NCI-H187 (cell line): ENCODE data around the gene FRYL.
"Not testable (repeated sequence)": the region's sequence is repeated elsewhere in the genome, so short reads cannot be mapped to it uniquely, and the experiment has no call there.

Source experiments
- DNase-seq, 2 experiments: peaks; one replicate each; lab custom pipeline; 2025; lab: John Stamatoyannopoulos, UW

Gene FRYL

DNA sequence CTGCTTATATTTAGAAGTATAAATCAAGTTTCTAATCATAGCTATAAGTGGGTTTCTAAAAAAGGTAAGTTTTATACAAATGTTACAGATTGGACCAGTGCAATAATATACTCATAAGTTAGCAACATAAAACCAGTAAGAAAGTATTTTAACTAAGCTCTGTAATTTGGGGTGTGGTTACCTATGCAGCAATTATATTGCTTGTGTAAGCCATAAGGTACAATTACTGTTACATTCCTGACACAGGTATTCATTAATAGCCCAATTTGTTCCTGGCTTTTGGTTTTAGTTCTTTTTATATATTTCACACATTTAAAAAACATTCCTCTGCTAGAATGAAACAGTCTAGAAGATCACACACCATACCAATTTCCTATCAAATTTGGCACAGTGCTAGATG lies 115.1 kb downstream of the FRYL start:
- DNase-seq: no peak

DNA sequence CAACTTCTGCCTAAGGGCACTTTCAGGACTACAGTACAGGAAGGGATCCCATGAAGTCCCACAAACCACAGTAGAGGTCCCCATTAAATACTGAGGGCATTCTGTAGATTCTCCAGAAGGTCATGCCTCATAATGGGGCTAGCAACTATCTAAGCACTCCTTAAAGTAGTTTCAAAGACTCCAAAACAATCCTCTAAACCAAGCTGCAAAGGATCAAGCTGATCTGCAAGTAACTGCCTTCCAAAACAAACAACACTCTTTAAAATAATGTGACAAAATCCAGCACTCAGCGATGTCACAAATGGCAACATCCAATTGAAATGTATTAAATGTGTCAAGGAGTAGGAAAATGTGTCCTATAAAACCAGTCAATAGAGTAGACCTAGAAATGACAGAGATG lies 118.7 kb downstream of the FRYL start:
- DNase-seq: no peak

DNA sequence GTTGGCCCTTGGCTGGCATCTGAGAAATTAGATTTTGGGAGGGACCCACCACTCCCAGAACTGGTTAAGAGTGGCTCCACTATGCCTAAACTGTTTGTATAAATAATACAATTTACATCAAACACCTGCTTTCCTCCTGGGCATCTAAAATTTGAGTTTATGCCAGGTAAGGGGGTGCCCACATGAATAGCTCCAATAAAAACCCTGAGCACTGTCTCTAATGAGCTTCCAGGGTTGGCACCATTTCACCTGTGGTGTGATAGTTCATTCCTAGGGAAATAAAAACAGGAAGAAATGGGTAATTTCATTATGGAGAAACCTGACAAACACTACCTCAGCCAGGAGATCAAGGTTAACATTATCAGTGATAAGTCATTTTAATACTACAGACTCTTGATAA lies 119.7 kb downstream of the FRYL start:
- DNase-seq: no peak

DNA sequence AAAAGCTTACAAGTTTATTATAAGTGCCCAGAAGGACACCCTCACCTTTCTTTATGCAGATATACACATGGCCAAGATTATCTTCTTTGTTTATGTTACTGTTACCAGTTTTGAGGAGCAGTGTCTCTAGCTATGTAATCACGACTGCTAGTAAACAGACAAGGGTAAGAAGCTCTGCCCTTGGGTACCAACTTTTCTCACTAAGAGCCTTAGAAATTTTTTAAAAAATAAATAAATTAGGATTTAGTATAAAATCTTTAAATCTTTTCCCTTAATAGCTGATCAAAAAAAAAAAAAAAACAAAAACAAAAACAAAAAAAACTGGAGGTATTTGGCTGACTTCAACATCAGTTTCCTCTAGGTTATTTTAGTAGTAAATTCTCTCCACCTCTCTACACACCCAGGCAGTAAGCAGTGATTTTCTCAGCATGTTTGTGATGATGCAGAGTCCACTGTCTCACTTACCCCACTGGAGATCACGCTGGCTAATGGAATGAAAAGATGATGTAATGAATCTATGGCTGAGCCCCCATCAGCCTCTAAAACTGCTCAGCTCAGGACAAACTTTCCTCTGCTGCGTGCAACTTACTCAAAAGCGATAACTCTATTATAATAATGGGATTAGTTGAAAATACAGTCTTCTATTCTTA lies 125.9 kb downstream of the FRYL start:
- no peak for DNase-seq

DNA sequence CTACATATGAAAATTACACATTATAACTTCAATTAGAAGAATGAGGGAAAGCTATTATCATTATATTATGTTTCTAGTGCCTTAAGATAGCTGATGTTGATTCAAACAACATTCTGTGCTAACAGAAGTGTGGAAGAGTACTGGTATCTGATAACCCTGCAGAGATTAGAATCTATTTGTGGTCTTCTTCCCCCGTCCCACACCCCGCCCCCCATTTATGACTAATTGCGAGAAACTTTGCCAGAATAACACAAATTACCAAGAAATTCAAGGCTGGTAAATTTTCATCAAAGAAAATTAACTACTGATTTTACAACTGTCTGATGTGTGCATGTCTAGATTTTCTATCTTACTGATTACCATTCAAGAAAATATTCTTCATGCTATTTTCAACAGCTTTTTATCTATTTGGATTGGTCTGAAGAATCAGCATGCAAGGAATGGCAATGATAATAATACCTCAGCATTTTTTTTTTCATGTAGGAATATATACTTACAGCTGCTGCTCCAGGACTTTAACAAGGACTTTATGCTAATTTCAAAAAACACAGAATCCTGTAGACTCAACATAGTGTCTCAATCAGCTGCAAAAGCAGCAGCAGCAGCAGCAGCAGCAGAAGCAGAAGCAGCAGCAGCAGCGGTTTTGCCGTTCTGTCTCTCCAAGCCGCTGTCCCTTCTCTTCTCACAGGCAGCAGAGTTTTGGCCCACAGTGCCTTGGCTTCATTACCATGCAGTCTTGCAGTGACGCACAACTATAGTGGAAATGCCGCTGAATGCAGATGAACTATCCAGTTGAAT lies 126.7 kb downstream of the FRYL start:
- no peak for DNase-seq

DNA sequence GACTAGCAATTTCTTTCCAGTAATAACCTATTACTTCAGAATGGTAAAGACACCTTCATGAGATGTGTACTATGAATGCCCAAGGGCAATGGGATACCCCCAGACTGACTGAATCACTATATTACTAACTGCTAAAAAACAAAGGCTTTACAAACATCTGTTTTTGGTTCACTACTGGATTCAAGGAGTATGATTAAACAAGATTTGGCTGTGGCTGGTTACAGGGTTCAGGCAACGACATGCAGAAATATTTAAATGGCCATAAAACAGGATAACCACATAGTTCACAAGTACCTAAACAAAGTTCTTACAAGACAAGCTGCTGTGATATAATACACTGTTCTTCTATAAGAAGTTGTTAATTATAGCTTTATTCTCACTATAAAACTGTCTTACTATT lies 128.2 kb downstream of the FRYL start:
- no peak for DNase-seq

DNA sequence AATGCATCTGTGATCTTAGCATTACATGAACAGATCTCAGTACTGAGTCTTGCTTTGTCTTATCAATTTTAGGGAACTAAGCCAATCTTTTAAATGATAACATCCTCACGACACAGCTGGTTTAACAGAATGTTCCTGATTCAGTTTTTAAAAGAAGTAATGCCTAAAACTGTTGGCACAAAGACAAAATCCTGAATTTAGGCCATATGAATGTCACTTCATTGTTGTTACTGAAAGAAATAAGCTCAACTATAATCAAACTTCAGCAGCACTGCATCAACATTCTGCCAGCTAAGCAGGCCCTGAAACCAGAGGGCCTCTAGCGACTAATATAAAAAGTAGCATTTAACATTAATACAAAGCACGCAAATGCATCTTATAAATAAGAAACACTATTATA lies 130.6 kb downstream of the FRYL start:
- no peak for DNase-seq

DNA sequence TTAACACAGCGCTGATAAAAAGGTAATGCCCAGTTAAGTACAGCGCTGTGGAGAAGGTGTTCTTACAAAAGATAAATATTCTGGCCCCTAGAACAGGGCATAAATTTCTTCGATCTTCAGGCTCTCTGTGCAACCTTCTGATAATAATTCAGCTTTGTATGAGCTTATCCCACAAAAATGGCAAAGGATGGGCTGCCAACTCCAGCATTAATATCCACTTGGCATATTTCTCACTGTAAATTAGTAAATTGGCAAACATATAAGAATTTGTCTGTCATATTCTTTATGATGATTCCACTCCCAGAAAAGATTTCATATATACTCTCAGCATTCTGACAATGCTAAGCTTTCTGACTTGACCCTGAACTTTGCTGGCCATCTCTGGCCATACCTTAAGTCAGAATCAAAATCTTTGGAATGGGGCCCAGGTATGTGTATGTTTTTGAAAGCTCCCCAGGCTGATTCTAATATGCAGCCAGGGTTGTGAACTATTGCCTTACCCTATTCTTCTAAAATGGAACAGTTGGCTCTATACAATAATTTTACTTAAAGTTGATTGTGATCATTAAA lies 134.8 kb downstream of the FRYL start:
- DNase-seq: no peak

DNA sequence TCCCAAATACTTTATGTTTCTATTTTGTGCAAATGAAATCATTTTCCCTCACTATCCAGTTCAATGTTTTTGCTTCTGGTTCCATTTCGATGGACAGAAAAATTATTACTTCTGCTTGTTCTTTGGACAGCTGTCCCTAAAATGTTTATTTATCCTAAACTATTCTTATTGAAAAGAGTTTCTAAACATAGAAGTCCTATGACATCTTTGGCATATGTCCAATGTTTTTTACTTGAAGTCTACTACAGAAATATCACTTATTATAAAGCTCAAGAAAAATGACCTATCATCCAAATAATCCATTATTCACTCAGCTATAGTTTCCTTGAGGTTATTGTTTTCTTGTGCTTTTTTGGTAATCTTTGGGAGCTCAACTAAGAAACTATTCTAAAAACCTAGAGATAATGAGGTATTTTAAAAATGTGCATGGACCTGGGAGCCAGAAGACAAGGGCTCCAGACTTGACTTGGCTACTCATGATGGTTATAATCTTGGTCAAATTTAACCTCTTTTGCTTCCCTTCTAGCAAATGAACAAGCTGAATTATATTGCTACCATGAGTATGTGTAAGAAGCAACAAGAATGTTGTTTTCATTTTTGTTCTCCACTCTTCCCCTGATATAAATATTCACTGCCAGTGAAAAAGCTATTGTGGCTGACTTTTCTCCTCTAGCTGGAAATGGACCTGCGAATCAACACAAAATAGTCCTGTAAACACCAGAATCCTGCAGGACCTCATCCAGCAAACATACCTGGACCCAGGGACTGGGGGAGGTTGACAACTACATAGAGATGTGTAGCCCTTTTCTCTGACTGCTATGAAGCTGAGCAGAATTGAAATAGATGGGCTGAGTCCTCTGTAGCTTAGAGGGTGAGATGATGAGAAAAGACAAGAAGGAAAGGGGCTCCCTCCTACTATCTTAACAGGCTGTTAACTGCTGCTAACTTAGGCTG lies 137.4 kb downstream of the FRYL start:
- DNase-seq: no peak

DNA sequence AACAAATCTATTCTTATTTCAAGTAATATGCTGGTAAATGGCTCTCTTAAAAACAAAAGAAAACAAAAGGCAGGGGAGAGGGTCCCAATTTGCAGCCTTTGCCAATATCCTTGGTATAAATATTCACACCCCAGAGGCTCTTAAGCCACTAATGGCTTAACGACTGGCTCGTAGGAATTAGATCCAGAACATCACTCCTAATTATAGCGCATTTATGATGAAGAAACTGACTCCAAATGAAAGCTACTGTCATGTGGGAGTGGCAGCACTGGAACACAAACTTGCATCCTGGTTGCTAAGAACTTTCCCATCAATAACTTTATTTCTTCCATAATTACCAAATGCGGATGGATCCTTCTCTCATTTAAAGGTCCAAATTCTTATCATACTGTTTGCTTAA lies 138.7 kb downstream of the FRYL start:
- DNase-seq: no peak

DNA sequence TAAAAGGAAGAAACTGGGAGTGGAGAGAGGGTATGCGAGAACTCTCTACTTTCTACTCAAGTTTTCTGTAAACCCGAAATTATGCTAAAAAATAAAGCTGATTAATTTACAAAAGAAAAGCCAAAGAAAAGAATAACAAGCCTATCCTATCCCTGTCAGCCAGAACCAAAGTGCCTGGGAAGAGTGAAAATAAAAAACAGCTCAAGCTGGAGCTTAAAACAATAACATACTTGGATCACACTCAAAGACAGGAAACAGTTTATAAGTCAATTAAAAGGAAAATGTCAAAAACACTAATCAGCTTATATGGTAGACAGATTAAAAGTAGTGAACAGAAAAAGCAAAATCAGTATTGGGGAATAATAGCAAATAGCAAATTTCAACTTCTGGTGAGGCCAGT lies 139.4 kb downstream of the FRYL start:
- DNase-seq: no peak

DNA sequence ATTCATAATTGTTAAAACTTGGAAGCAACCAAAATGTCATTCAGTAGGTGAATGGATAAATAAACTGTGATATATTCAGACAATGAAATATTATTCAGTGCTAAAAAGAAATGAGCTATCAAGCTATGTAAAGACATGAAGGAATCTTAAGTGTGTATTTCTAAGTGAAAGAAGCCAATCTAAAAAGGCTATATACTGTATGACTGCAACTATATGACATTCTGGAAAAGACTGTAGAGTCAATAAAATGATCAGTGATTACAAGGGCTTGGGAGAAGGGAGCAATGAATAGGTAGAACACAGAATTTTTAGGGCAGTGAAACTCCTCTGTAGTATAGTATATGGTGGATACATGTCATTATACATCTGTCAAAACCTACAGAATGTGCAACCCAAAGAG lies 139.9 kb downstream of the FRYL start:
- no peak for DNase-seq

DNA sequence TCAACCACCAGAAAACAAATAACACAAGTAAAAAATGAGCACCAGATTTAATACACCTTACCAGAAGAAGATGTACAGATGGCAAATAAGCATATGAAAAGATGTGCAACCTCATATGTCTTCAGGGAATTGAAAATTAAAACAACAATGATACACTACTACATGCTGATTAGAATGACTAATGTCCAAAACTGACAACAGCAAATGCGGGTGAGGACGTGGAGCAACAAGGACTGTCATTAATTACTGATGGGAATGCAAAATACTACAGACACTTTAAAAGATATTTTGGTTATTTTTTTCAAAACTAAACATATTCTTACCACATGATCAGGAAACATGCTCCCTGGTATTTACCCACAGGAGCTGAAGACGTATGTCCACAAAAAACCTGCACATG lies 140.3 kb downstream of the FRYL start:
- no peak for DNase-seq

DNA sequence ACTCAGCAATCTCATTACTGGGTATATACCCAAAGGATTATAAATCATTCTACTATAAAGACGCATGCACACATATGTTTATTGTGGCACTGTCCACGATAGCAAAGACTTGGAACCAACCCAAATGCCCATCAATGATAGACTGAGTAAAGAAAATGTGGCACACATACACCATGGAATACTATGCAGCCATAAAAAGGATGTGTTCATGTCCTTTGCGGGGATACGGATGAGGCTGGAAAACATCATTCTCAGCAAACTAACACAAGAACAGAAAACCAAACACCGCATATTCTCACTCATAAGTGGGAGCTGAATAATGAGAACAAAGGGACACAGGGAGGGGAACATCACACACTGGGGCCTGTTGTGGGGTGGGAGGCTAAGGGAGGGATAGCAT lies 141.5 kb downstream of the FRYL start:
- DNase-seq: not testable (repeated sequence)

DNA sequence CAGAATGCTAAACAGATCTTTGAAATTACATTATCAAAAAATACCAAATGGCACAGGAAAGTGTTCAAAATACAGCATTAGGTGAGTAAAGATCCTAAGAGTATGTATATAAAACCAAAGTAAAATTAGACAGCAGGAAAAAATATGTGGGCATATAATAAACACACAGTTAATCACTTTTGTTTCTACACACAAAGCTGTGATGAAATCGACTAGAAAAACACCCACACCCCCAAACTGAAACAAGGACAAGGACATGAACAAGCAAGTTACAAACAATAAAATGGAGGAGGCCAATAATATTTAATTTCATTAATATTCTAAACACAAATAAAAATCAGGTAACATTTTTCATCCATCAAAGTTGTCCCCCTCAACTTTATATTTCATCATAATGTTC lies 143.2 kb downstream of the FRYL start:
- no peak for DNase-seq

DNA sequence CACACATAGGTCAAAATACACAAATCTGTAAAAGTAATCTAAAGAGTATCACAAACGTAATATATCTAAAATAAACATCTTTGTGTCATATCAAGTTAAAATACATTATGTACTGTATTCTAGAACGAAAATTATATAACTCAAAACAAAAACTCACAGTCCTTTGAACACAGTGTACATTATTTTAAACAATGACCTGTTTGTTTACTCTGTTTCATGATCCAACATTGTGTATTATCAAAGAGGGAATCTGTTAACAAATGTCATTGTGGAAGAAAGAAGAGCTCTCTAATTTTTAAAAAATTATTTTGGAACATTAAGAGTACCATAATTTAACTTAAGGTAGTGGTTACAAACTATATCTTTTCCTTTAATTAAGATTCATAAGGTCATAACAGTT lies 144.1 kb downstream of the FRYL start:
- no peak for DNase-seq

DNA sequence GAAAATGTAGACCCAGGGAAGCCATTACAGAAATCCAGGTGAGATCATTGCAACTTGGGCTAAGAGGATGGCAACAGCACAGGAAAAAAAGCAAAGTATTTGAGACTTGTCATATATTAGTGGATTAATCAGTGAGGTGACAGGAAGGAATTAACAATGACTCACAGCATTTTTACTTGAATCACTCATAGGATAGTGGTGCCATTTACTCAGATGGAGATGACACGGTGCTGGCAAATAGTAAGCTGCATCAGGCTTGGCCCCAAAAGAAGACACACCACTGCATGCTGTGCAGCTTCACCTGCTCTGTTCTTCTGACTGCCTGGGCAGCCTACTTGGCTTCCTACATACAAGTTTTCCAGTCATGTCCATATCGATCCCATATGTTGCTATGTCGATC lies 144.8 kb downstream of the FRYL start:
- DNase-seq: no peak

DNA sequence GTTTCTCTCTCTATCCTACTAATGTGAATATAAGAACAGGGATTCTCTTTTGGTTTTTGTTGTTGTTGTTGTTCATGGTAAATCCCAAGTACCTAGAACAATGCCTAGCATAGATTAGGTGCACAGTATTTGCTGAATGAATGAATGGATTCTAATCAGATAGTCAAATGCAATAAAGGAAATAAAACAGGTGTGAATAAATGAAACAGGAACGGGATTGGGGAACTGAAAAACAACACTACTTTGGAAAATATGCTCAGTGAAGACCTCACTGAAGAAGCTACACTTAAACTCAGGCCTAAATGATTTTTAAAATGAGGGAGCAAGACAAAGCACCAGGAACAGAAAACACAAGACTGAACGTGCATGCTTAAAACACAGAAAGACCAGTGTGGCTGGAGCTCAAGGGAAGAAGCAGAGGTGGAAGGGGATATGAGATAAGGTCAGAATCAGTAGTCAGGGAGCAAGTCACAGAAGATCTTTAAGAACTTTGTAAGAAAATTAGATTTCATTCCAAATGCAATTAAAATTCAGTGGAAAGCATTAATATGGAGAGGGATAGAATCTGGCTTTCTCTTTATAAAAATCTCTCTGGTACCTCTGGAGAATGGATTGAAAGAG lies 145.3 kb downstream of the FRYL start:
- DNase-seq: no peak

DNA sequence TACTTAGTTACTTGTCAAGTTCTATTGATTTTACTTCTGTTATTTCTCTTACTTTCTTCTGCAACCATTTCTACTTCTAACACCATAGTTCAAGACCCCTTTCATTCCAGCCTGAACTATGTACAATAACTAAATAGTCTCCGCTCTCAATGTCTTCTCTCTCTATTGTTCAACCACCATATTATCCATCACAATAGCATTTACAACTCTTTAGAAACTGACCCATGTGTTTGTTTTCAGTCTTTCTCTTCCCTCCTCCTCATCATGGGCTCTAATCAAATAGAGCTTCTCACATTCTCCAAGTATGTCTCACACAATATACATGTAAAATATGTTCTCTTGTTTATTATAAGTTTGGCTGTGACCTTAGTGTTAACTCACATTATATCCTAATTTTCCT lies 146.4 kb downstream of the FRYL start:
- no peak for DNase-seq

DNA sequence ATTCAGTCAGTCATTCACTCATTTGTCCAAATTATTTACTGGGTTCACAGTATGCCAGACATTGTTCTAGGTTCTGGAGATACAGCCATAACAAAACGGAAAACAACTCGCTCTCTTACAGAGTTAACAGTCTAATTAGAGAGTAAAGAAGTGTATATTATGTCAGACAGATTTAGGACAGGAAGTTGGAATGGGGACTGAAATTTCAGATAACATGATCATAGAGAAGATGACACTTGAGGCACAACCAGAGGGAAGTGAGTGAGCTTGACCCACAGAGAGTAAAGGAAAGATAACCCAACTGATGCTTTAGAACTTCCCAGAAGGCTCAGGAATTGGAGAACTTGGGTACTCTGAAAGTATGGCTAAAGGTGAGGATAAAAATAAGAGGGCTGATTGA lies 150.6 kb downstream of the FRYL start:
- DNase-seq: no peak

DNA sequence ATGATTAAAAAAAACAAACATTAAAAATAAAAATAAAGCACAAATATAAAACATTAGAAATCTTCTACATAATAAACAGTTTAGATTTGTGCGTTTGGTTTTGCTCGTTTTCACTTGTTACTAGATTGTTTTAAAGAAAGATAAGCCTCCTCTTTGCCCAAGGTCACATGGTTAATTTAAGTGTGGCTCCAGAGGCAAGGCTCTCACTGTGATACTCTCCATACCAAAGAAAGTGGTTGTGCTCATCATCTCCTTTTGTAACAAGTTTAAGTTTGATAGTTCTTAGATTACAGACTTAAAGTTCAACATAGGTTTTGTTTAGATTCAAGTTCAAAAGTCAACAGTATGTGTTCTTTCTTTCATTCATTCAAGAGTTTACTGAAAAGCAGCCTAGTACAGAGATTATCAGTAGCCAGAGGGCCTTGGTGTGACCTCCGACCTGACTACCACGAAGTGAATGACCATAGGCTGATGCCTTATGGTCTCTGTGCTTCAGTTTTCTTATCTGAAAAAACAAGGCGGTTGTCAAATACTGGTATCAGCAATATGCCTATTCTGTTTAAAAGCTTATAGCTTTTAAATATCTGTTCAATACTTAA lies 156.8 kb downstream of the FRYL start:
- DNase-seq: no peak

DNA sequence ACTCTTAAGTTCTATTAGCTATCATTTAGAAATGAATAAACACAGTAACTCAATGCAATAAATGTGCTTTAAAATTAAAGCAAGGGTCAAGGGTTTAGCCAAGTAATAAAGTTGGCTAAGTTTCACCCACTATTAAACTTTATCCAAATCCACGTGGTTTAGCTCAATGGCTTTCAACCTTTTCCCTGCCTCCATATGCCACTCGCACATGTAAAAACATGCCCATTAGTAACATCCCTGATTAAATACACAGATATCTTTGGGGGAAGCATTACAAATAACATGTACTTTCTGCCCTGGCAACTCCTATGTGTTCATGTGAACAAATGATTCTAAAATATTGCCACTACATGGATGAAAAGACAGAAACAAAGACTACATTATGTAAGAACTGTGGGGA lies 159.2 kb downstream of the FRYL start:
- DNase-seq: no peak
